Parathyroid adenoma (tissue), 2 donors: Measurements from ENCODE around the gene ARL4C.

Experiments
- H2AFZ ChIP-seq: fragments of 300-600 bp; sonication (generic); one replicate; pipeline ENCODE4 v1.7.0; 2017; ENCODE audit warnings: antibody characterized with exemption, mild to moderate bottlenecking
- H3K27ac ChIP-seq: fragments of 300-600 bp; sonication (generic); one replicate; pipeline ENCODE4 v1.7.0; 2017
- H3K27me3 ChIP-seq: fragments of 300-600 bp; sonication (generic); one replicate; pipeline ENCODE4 v1.7.0; 2017; ENCODE audit warnings: low read length; ENCODE audit not compliant: control insufficient read depth, insufficient read depth
- H3K36me3 ChIP-seq: fragments of 300-600 bp; sonication (generic); one replicate; pipeline ENCODE4 v1.7.0; 2017; ENCODE audit warnings: low read length; ENCODE audit not compliant: control insufficient read depth, insufficient read depth
- H3K4me1 ChIP-seq: fragments of 300-600 bp; sonication (generic); one replicate; pipeline ENCODE4 v1.7.0; 2017; ENCODE audit warnings: control low read depth
- H3K4me2 ChIP-seq: fragments of 300-600 bp; sonication (generic); one replicate; pipeline ENCODE4 v1.7.0; 2017; ENCODE audit warnings: low read length
- H3K4me3 ChIP-seq: fragments of 300-600 bp; sonication (generic); one replicate; pipeline ENCODE4 v1.7.0; 2017; ENCODE audit warnings: low read depth, low read length
- H3K79me2 ChIP-seq: fragments of 300-600 bp; sonication (generic); one replicate; pipeline ENCODE4 v1.7.0; 2017; ENCODE audit warnings: control low read depth
- H3K9ac ChIP-seq: fragments of 300-600 bp; sonication (generic); one replicate; pipeline ENCODE4 v1.7.0; 2017; ENCODE audit warnings: mild to moderate bottlenecking
- H3K9me3 ChIP-seq: fragments of 300-600 bp; sonication (generic); one replicate; pipeline ENCODE4 v1.7.0; 2017; ENCODE audit warnings: low read length; ENCODE audit not compliant: control insufficient read depth
- TF ChIP-seq, protein P1 (sequence below): fragments of 300-600 bp; sonication (generic); IDR thresholded peaks from one replicate; pipeline ENCODE4 v1.7.0; 2017; ENCODE audit warnings: antibody characterized with exemption, mild to moderate bottlenecking
- donor health status: primary hyperparathyroidism.

The ARL4C gene

DNA sequence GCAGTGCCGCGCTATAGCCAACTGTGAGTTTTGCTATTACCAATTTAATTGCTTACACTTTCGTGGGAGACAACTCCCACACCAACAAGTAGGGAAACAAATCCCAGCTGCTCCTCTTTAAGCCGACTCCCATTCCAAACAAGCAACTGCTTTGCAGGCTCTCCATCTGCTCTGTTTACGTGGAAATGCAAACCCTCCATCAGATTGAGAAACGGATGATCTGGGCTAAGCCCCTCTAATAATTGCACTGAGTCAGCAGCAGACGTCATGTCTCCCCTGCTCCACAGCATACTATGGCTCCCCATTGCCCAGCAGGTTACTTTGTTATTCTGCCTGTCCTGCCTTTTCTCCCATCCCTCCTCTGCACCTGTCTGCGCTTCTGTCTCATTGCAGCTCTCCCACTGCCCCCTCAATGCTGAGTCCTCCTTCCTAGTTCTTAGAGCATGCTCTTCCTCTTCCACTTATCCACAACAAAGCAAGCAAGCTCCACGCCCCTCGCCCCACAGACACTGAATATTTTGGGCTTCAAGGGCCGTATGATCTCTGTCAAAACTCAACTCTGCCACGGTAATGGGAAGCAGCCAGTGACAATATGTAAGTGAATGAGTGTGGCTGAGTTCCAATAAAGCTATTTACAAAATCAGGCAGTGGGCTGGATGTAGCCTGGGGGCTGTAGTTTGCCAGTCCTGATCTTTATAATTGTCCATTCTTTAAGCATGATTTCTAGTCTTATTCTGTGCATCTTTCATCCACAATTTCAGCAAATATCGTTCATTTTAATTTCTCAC, 39.5 kb upstream of the ARL4C start:
- Histone ChIP-seq H3K4me3 (no peak overlapping the region), H3K9ac (no peak overlapping the region), H3K79me2 (no peaks in the 10 kb centered on the region), H3K27me3 (no peaks in the 10 kb centered on the region), H3K27ac (no peak overlapping the region), H3K36me3 (no peaks in the 10 kb centered on the region), H2AFZ (no peak overlapping the region), H3K9me3 (no peaks in the 10 kb centered on the region), H3K4me2 (no peak overlapping the region), H3K4me1 (no peaks in the 10 kb centered on the region)
- TF ChIP-seq, protein P1, sequence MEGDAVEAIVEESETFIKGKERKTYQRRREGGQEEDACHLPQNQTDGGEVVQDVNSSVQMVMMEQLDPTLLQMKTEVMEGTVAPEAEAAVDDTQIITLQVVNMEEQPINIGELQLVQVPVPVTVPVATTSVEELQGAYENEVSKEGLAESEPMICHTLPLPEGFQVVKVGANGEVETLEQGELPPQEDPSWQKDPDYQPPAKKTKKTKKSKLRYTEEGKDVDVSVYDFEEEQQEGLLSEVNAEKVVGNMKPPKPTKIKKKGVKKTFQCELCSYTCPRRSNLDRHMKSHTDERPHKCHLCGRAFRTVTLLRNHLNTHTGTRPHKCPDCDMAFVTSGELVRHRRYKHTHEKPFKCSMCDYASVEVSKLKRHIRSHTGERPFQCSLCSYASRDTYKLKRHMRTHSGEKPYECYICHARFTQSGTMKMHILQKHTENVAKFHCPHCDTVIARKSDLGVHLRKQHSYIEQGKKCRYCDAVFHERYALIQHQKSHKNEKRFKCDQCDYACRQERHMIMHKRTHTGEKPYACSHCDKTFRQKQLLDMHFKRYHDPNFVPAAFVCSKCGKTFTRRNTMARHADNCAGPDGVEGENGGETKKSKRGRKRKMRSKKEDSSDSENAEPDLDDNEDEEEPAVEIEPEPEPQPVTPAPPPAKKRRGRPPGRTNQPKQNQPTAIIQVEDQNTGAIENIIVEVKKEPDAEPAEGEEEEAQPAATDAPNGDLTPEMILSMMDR, result no peak

DNA sequence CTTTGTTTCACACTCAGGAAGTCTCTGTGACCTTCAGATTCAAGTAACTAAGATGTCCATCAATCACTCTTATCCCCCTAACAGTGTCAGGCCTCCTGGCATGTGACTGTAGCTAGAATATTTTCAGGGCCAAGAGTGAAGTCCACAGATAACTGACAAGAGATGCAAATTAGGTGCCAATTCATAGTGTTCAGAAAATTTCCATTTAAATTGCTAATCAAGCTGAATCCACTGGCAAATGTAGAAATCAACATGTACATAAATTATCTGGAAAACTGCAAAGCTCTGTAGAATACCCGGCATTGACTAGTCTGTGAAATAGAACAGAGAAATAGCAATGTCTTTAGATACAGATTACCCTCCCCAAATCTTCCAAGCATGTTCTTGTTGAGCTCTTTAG, 38.6 kb upstream of the ARL4C start:
- no peak overlapping the region for H3K4me2 ChIP-seq
- no peaks in the 10 kb centered on the region for H3K27me3 ChIP-seq
- no peaks in the 10 kb centered on the region for H3K36me3 ChIP-seq
- no peak overlapping the region for H3K9ac ChIP-seq
- TF ChIP-seq, protein P1, result no peak
- no peaks in the 10 kb centered on the region for H3K79me2 ChIP-seq
- no peak overlapping the region for H3K4me3 ChIP-seq
- no peaks in the 10 kb centered on the region for H3K9me3 ChIP-seq
- no peaks in the 10 kb centered on the region for H3K4me1 ChIP-seq
- no peak overlapping the region for H2AFZ ChIP-seq
- no peak overlapping the region for H3K27ac ChIP-seq

DNA sequence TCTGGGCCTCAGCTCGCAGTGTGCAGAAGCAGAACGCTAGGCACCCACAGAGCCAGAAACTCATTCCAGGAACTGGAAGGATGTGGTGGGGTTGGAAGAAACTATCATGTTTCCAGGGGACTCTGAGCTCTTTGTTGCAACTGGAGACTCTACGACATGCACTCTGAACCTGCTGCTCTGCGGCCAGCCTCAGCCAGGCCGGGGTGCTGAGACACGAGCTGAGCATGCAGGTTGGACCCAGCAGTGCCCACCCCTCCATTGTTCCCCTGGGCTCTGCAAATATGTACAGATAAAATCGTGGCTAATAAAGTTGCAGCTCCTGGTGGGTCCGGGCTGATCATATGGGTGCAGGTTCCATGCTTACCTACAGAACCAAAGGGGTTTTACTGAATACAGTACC, 37.6 kb upstream of the ARL4C start:
- Histone ChIP-seq H3K4me1 (no peaks in the 10 kb centered on the region), H3K27me3 (no peaks in the 10 kb centered on the region), H3K27ac (no peak overlapping the region), H3K79me2 (no peaks in the 10 kb centered on the region), H3K36me3 (no peaks in the 10 kb centered on the region), H3K4me3 (no peak overlapping the region), H3K9me3 (no peaks in the 10 kb centered on the region), H2AFZ (no peak overlapping the region), H3K4me2 (no peak overlapping the region), H3K9ac (no peak overlapping the region)
- TF ChIP-seq, protein P1, result no peak

DNA sequence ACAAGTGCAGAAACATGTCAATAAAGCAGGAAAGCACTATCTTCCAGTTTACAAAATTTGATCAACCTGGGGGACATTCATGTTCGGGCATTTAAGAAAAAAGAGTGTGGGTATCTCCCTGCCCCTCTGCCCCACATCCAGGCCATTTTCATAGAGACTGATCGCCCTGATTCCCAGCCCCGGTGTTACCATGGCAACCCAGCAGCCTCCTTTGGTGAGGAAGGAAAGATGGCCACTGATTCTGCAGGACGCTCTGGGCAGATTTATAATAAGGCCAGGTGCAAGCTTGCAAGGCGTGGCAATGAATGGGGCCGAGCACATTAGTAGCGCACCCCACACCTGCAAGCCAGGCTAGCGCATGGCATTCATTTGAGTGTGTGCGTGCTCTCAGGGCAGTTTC, 36.7 kb upstream of the ARL4C start:
- H3K27ac ChIP-seq, result no peak overlapping the region

More for the DNA sequence above, 36.7 kb upstream of the ARL4C start:
- Histone ChIP-seq H3K4me1 (no peaks in the 10 kb centered on the region), H3K79me2 (no peaks in the 10 kb centered on the region), H3K9ac (no peak overlapping the region), H3K4me3 (no peak overlapping the region), H3K4me2 (no peak overlapping the region), H2AFZ (no peak overlapping the region), H3K9me3 (no peaks in the 10 kb centered on the region), H3K27me3 (no peaks in the 10 kb centered on the region), H3K36me3 (no peaks in the 10 kb centered on the region)
- TF ChIP-seq, protein P1, result no peak
